GM21576 (cell line): ENCODE results near the gene CCDC172.
"Not testable (repeated sequence)": the region's sequence is repeated elsewhere in the genome, so short reads cannot be mapped to it uniquely, and the experiment has no call there.

Source experiments
- ATAC-seq: cut with Tn5 transposase; IDR thresholded peaks from one replicate; pipeline ENCODE4 v1.9.1; 2021; ENCODE audit warnings: mild to moderate bottlenecking, moderate library complexity; ENCODE audit not compliant: unreplicated experiment

CCDC172 gene

DNA sequence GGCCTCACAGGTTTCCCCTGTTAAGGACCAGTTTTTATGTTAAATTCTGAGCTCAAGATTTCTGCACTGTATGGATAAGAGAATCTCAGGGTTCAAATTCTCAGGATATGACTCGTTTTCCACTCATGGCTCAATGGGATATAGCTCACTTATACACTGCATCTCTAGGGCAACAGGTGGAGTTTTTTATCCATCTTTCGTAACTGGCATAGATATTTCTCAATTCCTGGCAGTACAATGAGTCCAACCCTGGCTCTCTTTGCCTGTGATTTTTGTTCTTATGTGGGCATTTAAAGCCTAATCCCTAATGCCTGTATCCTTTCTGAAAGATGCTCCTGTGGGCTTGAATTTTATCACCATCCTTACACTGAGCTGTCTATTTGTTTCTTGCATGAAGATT lies 7.6 kb downstream of the CCDC172 start:
- no peak for ATAC-seq

DNA sequence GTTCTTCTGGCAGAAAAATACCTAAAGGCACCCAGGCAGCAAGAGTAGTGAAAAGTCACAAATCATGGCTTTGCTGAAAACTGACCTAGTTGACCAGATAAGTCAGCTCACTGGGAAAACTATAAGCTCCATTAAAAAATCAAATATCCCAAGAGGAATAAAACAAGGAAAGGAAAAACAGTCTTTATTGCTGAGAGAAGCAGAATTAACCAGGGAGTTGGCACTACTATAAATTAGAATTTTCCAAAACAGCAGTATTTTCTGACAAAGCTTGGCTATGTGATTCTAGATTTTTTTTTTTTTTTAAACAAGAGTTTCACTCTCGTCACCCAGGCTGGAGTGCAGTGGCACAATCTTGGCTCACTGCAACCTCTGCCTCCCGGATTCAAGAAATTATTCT lies 12.6 kb downstream of the CCDC172 start:
- ATAC-seq = no peak

DNA sequence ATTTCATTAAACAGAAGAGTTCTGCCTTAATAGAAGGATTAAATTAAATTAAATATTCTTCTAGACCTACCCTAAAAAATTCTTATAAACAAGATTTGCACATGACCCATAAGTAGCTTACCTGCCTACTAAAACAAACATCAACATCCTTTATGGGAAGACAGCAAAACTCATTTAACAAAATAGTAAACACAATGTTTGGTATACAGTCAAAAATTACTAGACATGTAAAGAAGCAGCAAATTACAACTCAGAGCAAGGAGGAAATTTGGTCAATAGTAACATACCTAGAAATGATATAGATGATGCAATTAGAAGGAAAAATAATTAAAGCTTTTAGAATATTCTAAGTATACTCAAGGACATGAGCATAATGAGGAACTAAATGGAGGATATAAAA lies 27.9 kb downstream of the CCDC172 start:
- no peak for ATAC-seq

GRCh38 chr10:116353817-116354216 lies 29.6 kb downstream of the CCDC172 start:
- ATAC-seq = no peak

- ATAC-seq = no peak
Observed at GRCh38 chr10:116355341-116355740, 31.1 kb downstream of the CCDC172 start.

- ATAC-seq = no peak
Observed at GRCh38 chr10:116356833-116357232, 32.6 kb downstream of the CCDC172 start.

GRCh38 chr10:116364868-116365267 lies 40.6 kb downstream of the CCDC172 start:
- no peak for ATAC-seq

- no peak for ATAC-seq
Observed at GRCh38 chr10:116371737-116372136, 47.5 kb downstream of the CCDC172 start.

GRCh38 chr10:116382290-116382689 lies 58.0 kb downstream of the CCDC172 start:
- ATAC-seq = no peak

DNA sequence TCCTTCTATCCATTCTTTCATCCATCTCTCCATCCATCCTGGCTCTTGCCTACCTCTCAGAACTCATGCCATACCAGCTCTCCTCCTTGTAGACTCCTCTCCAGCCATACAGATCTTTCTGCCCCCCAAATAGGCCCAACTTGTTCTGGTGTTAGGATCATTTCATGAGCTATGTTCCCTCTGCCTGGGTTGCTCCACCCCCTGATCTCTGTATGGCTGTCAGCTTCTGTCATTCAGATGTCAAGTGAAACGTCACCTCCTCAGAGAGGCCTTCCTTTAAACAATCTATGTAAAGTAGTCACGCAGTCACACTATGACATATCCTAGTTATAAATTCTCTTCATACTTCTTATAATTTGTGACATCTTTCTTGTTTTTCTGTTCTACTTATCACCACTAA lies 61.1 kb downstream of the CCDC172 start:
- ATAC-seq = no peak

DNA sequence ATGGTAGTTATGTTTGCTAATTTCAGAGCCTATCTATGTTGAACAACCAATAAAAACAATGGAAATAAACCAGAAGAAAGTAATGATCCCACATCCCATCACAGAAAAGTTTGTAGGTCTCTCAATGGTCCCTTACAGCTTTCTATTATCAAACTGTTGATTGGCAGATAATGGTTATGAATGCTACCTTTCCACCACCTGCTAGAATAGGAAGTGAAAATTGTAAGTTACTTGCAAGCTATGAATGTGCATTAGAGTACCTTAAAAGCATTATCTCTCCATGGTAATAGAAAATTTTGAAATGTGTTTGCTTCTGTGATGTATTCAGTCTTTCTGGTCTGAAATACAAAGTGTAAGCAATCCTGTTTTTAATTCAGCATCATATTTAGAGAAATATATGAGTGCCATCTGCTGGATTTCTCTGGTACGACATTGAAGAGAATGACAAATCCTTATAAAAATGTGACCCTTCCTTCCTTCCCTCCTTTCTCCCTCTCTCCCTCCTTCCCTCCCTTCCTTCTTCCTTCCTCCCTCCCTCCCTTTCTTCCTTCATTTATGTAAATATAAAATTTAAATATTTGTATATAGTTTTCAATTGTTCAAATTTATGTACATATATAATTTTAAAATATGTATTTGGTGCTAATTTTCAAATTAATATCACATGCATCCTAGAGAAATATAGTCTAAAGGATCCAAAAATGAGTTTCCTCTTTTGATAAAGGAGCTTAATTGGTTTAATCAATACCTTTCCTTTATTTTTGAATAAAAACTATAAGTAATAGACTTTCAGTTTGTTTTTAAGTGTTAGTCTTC lies 62.0 kb downstream of the CCDC172 start:
- no peak for ATAC-seq

DNA sequence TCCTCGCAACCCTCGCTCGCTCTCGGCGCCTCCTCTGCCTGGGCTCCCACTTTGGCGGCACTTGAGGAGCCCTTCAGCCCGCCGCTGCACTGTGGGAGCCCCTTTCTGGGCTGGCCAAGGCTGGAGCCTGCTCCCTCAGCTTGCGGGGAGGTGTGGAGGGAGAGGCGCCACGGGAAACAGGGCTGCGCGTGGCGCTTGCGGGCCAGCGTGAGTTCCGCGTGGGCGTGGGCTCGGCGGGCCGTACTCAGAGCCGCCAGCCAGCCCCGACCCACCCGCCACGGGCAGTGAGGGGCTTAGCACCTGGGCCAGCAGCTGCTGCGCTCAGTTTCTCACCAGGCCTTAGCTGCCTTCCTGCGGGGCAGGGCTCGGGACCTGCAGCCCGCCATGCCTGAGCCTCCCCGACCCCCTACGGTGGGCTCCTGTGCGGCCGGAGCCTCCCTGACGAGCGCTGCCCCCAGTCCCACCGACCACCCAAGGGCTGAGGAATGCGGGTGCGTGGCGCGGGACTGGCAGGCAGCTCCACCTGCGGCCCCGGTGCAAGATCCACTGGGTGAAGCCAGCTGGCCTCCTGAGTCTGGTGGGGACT lies 69.1 kb downstream of the CCDC172 start:
- ATAC-seq = not testable (repeated sequence)

DNA sequence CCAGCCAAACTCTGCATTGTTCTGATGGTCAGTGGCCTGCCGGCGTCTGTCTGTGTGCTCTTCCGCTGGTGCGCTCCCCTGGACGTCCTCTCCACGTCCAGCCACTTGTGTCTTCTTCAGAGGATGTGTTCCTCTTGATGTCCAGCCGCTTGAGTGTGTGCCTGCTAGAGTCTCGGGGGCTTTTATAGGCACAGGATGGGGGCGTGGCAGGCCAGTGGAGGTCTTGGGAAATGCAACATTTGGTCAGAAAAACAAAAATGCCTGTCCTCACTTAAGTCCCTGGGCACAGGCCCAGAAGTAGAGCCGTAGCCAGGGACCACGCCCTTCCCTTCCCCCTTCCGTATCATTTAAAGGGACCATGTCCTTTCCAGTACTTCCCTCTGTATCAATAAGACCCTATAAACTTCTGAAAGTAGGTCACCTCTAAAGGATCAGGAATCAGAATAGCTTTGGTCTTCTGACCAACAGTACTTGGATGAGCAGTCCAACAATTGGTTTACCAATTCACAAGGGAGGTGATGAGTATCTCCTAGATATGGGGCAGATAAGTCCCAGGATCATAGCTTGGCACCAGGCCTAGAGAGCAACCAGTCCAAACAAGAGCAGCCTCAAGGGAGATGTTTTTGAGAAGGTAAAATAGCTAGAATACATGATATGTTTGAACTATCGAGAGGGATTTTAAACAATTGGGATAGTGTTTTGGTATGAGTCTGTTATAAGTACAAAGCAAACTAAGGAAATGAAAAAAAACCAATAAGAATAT lies 71.2 kb downstream of the CCDC172 start:
- no peak for ATAC-seq

DNA sequence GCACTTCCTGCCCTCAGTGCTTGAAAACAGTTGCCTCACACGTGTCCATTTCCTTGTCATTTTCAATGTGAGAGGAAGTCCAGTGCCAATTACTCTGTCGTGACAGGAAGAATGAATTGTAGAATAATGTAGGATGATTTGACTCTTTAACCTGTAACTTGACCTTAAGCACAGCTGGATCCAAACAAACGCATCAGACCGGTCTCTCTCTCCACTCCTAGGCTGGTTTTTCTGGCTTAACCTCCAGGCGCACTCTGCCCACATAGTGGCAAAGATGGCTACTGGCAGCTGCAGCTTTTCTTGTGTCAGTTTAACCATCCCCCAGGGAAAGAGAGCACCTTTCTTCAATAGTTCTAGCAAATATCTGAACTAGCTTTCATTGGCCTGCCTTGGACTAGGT lies 74.0 kb downstream of the CCDC172 start:
- ATAC-seq = no peak

DNA sequence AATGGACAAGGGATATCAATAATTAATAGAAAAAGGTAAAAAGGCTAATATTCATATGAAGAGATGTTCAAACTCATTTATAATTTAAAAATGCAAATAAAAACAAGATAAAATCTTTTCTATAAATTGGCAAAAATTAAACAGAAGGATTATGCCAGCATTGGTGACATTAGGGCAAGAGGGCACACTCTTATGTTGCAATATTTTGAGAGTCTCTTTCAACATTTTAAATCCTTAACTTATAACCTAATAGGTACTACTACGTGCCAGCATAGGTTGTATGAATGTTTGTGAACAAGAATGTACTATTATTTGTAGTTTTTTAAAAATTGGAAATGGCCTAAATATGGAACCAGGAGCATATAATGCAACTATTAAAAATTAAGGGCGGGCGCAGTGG lies 78.6 kb downstream of the CCDC172 start:
- ATAC-seq = no peak

DNA sequence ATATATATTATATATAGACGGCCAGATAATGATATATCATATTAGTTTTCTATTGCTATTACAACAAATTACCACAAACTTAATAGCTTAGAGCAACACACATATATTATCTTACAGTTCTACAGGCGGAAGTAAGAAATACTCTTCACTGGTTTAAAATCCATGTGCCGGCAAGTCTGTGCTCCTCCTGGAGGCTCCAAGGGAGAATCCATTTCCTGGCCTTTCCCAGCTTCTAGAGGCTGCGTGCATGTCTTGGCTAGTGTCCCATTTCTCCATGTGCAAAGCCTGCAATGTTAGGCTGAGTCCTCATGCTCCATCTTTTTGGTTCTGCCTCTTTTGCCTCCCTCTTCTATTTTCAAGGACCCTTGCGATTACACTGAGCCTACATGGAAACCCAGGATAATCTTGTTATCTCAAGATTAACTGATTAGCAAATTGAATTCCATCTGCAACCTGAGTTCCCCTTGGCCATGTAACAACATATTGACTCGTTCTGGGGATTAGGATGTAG lies 79.5 kb downstream of the CCDC172 start:
- ATAC-seq = no peak

DNA sequence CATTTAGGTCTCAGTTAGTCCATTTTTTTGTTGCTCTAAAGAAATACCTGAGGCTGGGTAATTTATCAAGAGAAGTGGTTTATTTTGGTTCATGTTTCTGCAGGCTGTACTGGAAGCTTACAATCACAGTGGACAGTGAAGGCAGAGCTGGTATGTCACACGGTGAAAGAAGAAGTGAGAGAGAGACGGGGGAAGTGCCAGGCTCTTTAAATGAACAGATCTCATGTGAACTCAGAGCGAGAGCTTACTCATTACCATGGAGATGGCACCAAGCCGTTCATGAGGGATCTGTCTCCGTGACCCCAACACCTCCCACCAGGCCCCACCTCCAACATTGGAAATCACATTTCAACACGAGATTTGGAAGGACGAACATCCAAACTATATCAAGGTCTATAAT lies 84.5 kb downstream of the CCDC172 start:
- peak; percentile 85 for ATAC-seq

DNA sequence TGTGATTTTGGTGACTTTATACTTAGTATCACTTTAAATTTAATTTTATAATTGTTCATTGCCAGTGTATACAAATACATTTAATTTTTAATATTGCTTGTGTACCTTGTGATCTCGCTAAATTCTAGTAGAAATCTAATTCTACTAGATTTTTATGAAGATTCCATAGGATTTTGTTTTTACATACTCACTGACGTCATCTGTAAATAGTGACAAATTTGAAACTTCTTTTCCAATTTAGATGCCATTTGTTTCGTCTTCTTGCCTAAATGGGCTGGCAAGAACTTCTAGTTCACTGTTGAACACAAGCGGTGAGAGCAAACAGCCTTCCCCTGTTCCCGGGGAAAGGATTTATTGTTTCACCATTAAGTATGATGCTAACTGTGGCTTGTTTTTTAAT lies 86.1 kb downstream of the CCDC172 start:
- no peak for ATAC-seq

- no peak for ATAC-seq
Observed at GRCh38 chr10:116417821-116418220, 93.6 kb downstream of the CCDC172 start.

GRCh38 chr10:116418389-116418788 lies 94.1 kb downstream of the CCDC172 start:
- ATAC-seq = no peak

DNA sequence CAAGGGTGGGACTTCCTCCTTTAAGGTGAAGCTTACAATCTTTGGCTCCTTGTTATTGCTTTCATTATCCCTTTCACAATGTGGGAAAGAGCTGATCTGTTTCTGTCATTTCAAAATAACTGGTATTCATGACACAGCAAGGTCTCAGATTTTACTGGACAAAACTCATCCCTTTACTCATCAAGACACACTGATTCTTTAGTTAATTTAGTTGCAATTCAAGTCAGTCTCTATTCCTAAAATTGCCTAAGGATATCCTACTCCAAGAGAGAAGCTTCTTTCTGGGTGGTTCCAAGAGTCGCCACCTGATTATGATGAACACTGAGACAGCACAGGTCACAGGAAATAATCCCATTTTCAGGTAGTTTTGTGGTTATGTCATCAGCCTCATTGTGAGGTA lies 97.6 kb downstream of the CCDC172 start:
- no peak for ATAC-seq

GRCh38 chr10:116427671-116428070 lies 103.4 kb downstream of the CCDC172 start, which contains the start of gene PNLIPRP3:
Gene PNLIPRP3 (plus strand): TSS chr10:116427847. CDS start chr10:116428013, 166 bp downstream.
- no peak for ATAC-seq
